GM21723 (cell line): ENCODE data around the gene BRCA2.

Experiments used
- ATAC-seq: cut with Tn5 transposase; IDR thresholded peaks from one replicate; pipeline ENCODE4 v1.9.1; 2021; ENCODE audit warnings: mild to moderate bottlenecking, moderate library complexity; ENCODE audit not compliant: unreplicated experiment

BRCA2 gene

GRCh38 chr13:32315238-32316027 is at the start of gene BRCA2, which contains the start of gene ZAR1L:
Gene BRCA2 (plus strand): TSS chr13:32315508. CDS start chr13:32316461, 953 bp downstream.
Gene ZAR1L (minus strand): TSS chr13:32315363. CDS start chr13:32311925, 3,438 bp downstream.
- peak; percentile 91 for ATAC-seq

GRCh38 chr13:32265726-32266125 is 49.6 kb upstream of the BRCA2 start:
- no peak for ATAC-seq

- no peak for ATAC-seq
These were observed 49.2 kb upstream of the BRCA2 start for GRCh38 chr13:32266130-32266529.

- ATAC-seq, result peak; percentile 65
These were observed 47.4 kb upstream of the BRCA2 start for GRCh38 chr13:32267836-32268439.

GRCh38 chr13:32272021-32272683 is 43.2 kb upstream of the BRCA2 start:
- ATAC-seq, result no peak

GRCh38 chr13:32277839-32278238 is 37.5 kb upstream of the BRCA2 start:
- ATAC-seq, result no peak

- ATAC-seq, result no peak
These were observed 36.9 kb upstream of the BRCA2 start for GRCh38 chr13:32278426-32278825.

GRCh38 chr13:32281096-32281495 is 34.2 kb upstream of the BRCA2 start:
- no peak for ATAC-seq

- no peak for ATAC-seq
These were observed 33.1 kb upstream of the BRCA2 start for GRCh38 chr13:32282096-32282711.

- no peak for ATAC-seq
These were observed 30.2 kb upstream of the BRCA2 start for GRCh38 chr13:32284927-32285632.

GRCh38 chr13:32285633-32285965 is 29.7 kb upstream of the BRCA2 start:
- no peak for ATAC-seq

GRCh38 chr13:32297206-32297605 is 18.1 kb upstream of the BRCA2 start:
- ATAC-seq, result no peak

- no peak for ATAC-seq
These were observed 16.6 kb upstream of the BRCA2 start for GRCh38 chr13:32298695-32299094.

- ATAC-seq, result no peak
These were observed 15.4 kb upstream of the BRCA2 start for GRCh38 chr13:32299893-32300292.

- ATAC-seq, result no peak
These were observed 14.9 kb upstream of the BRCA2 start for GRCh38 chr13:32300406-32300805.

GRCh38 chr13:32300920-32301319 is 14.4 kb upstream of the BRCA2 start:
- ATAC-seq, result no peak

- no peak for ATAC-seq
These were observed 12.8 kb upstream of the BRCA2 start for GRCh38 chr13:32302461-32302860.

GRCh38 chr13:32305646-32306045 is 9.7 kb upstream of the BRCA2 start:
- ATAC-seq, result no peak

- ATAC-seq, result peak; percentile 19
These were observed 5.8 kb upstream of the BRCA2 start for GRCh38 chr13:32309312-32310133.

- peak; percentile 72 for ATAC-seq
These were observed 5.1 kb upstream of the BRCA2 start for GRCh38 chr13:32310134-32310706.
